H1 (cell line): ENCODE results near the gene SAMD9. TPM values are rescaled to one million over a fixed set of nuclear protein-coding genes. Genes with fewer than 3 reads are reported as not detected.

ENCODE experiments used
- CTCF ChIA-PET: fragments of 300-600 bp; sonication (Branson Sonifier 250); formaldehyde crosslinking; loops from one replicate; lab custom pipeline; 2021; ENCODE audit not compliant: partially characterized antibody; lab: Charles Lee
- POLR2A ChIA-PET: fragments of 300-600 bp; sonication (Branson Sonifier 250); formaldehyde crosslinking; loops from one replicate; lab custom pipeline; 2021; ENCODE audit warnings: inconsistent platforms; ENCODE audit not compliant: partially characterized antibody; lab: Charles Lee
- DNase-seq, 2 experiments: peaks; one replicate each; pipeline versions ENCODE4 v3.0.0 to v3.0.0-alpha.2; 2010 to 2022; ENCODE audit warnings: low spot score in 2 of 2, low read depth in 1 of 2, mixed read lengths in 1 of 2
- FAIRE-seq: peaks from 2 replicates; lab custom pipeline; 2011; peaks lifted over from hg19 to GRCh38; lab: Jason Lieb, UNC
- H2AFZ ChIP-seq: 2 replicates; pipeline ENCODE4 v1.8.1; 2012; ENCODE audit warnings: low read length, inconsistent platforms
- H2AK5ac ChIP-seq: 2 replicates; pipeline ENCODE4 v1.6.1; 2013; ENCODE audit warnings: low read depth, low read length
- H2BK120ac ChIP-seq: replicated peaks from 2 replicates; pipeline ENCODE3; 2013; ENCODE audit warnings: low read depth, low read length, inconsistent platforms
- H2BK12ac ChIP-seq: 2 replicates; pipeline ENCODE4 v1.6.1; 2013; ENCODE audit warnings: low read depth, low read length
- H2BK15ac ChIP-seq: 2 replicates; pipeline ENCODE4 v1.6.1; 2013; ENCODE audit warnings: low read length
- H2BK20ac ChIP-seq: 2 replicates; pipeline ENCODE4 v1.6.1; 2013; ENCODE audit warnings: low read length
- H2BK5ac ChIP-seq: 2 replicates; pipeline ENCODE4 v1.6.1; 2013; ENCODE audit warnings: low read depth, low read length
- H3K14ac ChIP-seq: 2 replicates; pipeline ENCODE4 v1.6.1; 2013; ENCODE audit warnings: inconsistent platforms; ENCODE audit not compliant: insufficient read length
- H3K18ac ChIP-seq: 2 replicates; pipeline ENCODE4 v1.6.1; 2013; ENCODE audit warnings: low read length; ENCODE audit errors: extremely low read depth
- H3K23ac ChIP-seq: 2 replicates; pipeline ENCODE4 v1.6.1; 2013; ENCODE audit warnings: inconsistent platforms; ENCODE audit not compliant: insufficient read length
- H3K23me2 ChIP-seq: 2 replicates; pipeline ENCODE4 v1.6.1; 2013; ENCODE audit warnings: low read depth, low read length
- H3K27ac ChIP-seq: 2 replicates; pipeline ENCODE4 v1.6.1; 2011; ENCODE audit warnings: low read depth, low read length, inconsistent platforms
- H3K27me3 ChIP-seq, 4 experiments: replicated peaks in 1 of 4; 1 replicate in 1 of 4; 2 replicates in 3 of 4; pipeline versions ENCODE4 v1.6.1 to v1.8.1; 2011 to 2013; ENCODE audit warnings: low read length in 3 of 4, mild to moderate bottlenecking in 3 of 4, inconsistent platforms in 2 of 4, mixed read lengths in 2 of 4, moderate library complexity in 1 of 4; ENCODE audit not compliant: control insufficient read depth in 3 of 4, insufficient read depth in 3 of 4; ENCODE audit errors: extremely low read depth in 1 of 4
- H3K36me3 ChIP-seq, 4 experiments: 2 replicates each; pipeline versions ENCODE4 v1.6.1 to v1.8.1; 2011 to 2013; ENCODE audit warnings: mild to moderate bottlenecking in 4 of 4, low read length in 3 of 4, moderate library complexity in 2 of 4, control low read depth in 1 of 4, inconsistent platforms in 1 of 4; ENCODE audit not compliant: insufficient read depth in 4 of 4, control insufficient read depth in 2 of 4
- H3K4ac ChIP-seq: replicated peaks from 2 replicates; pipeline ENCODE3; 2013; ENCODE audit warnings: low read length, low read depth, mixed read lengths, inconsistent platforms; ENCODE audit not compliant: insufficient read length
- H3K4me1 ChIP-seq, 4 experiments: replicated peaks in 1 of 4; 1 replicate in 1 of 4; 2 replicates in 3 of 4; pipeline versions ENCODE4 v1.6.1 to v1.8.1; 2011 to 2013; ENCODE audit warnings: low read length in 3 of 4, inconsistent platforms in 2 of 4, mixed read lengths in 1 of 4; ENCODE audit not compliant: insufficient read depth in 4 of 4, control insufficient read depth in 3 of 4
- H3K4me2 ChIP-seq, 2 experiments: 2 replicates each; pipeline versions ENCODE4 v1.6.1 to v1.8.1; 2011 to 2013; ENCODE audit warnings: low read depth in 2 of 2, low read length in 2 of 2, control low read depth in 1 of 2, inconsistent platforms in 1 of 2, mild to moderate bottlenecking in 1 of 2; ENCODE audit not compliant: insufficient read depth in 1 of 2
- H3K4me3 ChIP-seq, 4 experiments: fragments of 200-600, 300-600 bp in 1 of 4; sonication (generic), shearing (Covaris generic), sonication (Bioruptor Twin) in 1 of 4; 2 replicates each; pipeline versions ENCODE4 v1.5.1 to v1.8.1; 2011 to 2016; ENCODE audit warnings: low read length in 4 of 4, low read depth in 3 of 4, control low read depth in 2 of 4, inconsistent platforms in 2 of 4, mild to moderate bottlenecking in 2 of 4, mixed read lengths in 1 of 4, moderate library complexity in 1 of 4; ENCODE audit not compliant: insufficient read depth in 2 of 4; ENCODE audit errors: extremely low read depth in 1 of 4
- H3K56ac ChIP-seq: replicated peaks from 2 replicates; pipeline ENCODE3; 2013; ENCODE audit warnings: low read depth, mild to moderate bottlenecking, mixed read lengths, low read length, inconsistent platforms; ENCODE audit not compliant: insufficient read length
- H3K79me1 ChIP-seq: 2 replicates; pipeline ENCODE4 v1.6.1; 2013; ENCODE audit warnings: low read depth, low read length, control low read depth
- H3K79me2 ChIP-seq, 2 experiments: 2 replicates each; pipeline versions ENCODE4 v1.6.1 to v1.8.1; 2012 to 2013; ENCODE audit warnings: low read length in 2 of 2, mild to moderate bottlenecking in 2 of 2, inconsistent platforms in 1 of 2; ENCODE audit not compliant: insufficient read depth in 2 of 2, control insufficient read depth in 1 of 2
- H3K9ac ChIP-seq, 4 experiments: replicated peaks in 1 of 4; 1 replicate in 1 of 4; 2 replicates in 3 of 4; pipeline versions ENCODE4 v1.6.1 to v1.8.1; 2011 to 2013; ENCODE audit warnings: low read depth in 3 of 4, low read length in 3 of 4, control low read depth in 2 of 4, mild to moderate bottlenecking in 2 of 4, moderate library complexity in 2 of 4, inconsistent platforms in 1 of 4; ENCODE audit errors: extremely low read depth in 1 of 4
- H3K9me3 ChIP-seq, 2 experiments: 2 replicates each; pipeline versions ENCODE4 v1.6.1 to v1.8.1; 2012 to 2013; ENCODE audit warnings: mild to moderate bottlenecking in 2 of 2, moderate library complexity in 2 of 2, control low read depth in 1 of 2, inconsistent platforms in 1 of 2, low read depth in 1 of 2, low read length in 1 of 2, mixed read lengths in 1 of 2; ENCODE audit not compliant: insufficient read depth in 2 of 2
- H4K20me1 ChIP-seq, 2 experiments: replicated peaks in 1 of 2; 2 replicates each; pipeline versions ENCODE3 to v1.8.1; 2011 to 2013; ENCODE audit warnings: inconsistent platforms in 2 of 2, low read length in 2 of 2, mild to moderate bottlenecking in 1 of 2; ENCODE audit not compliant: insufficient read depth in 2 of 2, control insufficient read depth in 1 of 2
- H4K5ac ChIP-seq: 2 replicates; pipeline ENCODE4 v1.6.1; 2013; ENCODE audit warnings: low read length, low read depth, mixed read lengths, inconsistent platforms; ENCODE audit not compliant: insufficient read length
- H4K8ac ChIP-seq: 2 replicates; pipeline ENCODE4 v1.8.0; 2013; ENCODE audit warnings: mild to moderate bottlenecking, moderate library complexity, low read length, inconsistent platforms; ENCODE audit not compliant: insufficient read depth; ENCODE audit errors: extremely low read depth
- H4K91ac ChIP-seq: replicated peaks from 2 replicates; pipeline ENCODE3; 2013; ENCODE audit warnings: low read length, mixed read lengths, inconsistent platforms; ENCODE audit not compliant: insufficient read length
- BACH1 ChIP-seq: IDR thresholded peaks from 2 replicates; pipeline ENCODE4 v1.6.1; 2012; ENCODE audit warnings: low read length, improper control_type of control experiment
- BRCA1 ChIP-seq: IDR thresholded peaks from 2 replicates; pipeline ENCODE4 v1.6.1; 2012; ENCODE audit warnings: low read depth, low read length, improper control_type of control experiment
- CBX8 ChIP-seq: fragments of 300-800, 300-1000 bp; sonication (generic); IDR thresholded peaks from 2 replicates; pipeline ENCODE4 v1.7.1; 2016; ENCODE audit warnings: low read depth, low read length, borderline replicate concordance
- KDM5A ChIP-seq: fragments of 200-600 bp; IDR thresholded peaks from 2 replicates; pipeline ENCODE4 v1.7.1; 2012; ENCODE audit warnings: mild to moderate bottlenecking, low read length, inconsistent platforms, mixed read lengths
- NANOG ChIP-seq: IDR thresholded peaks from 2 replicates; pipeline ENCODE4 v1.6.1; 2011; ENCODE audit warnings: low read length, low read depth, mild to moderate bottlenecking, inconsistent platforms; ENCODE audit not compliant: insufficient read depth, poor library complexity, severe bottlenecking
- POLR2AphosphoS5 ChIP-seq: IDR thresholded peaks from 2 replicates; pipeline ENCODE4 v1.6.1; 2011; ENCODE audit warnings: low read depth, low read length
- SAP30 ChIP-seq: fragments of 300-600 bp; sonication (generic); IDR thresholded peaks from 2 replicates; pipeline ENCODE4 v1.7.1; 2012; ENCODE audit warnings: low read length, moderate library complexity, mild to moderate bottlenecking, inconsistent platforms; ENCODE audit not compliant: insufficient read depth, insufficient replicate concordance
- SP4 ChIP-seq: IDR thresholded peaks from 2 replicates; pipeline ENCODE4 v1.6.1; 2012; ENCODE audit warnings: low read length, inconsistent platforms
- SRF ChIP-seq: IDR thresholded peaks from 2 replicates; pipeline ENCODE4 v1.6.1; 2011; ENCODE audit warnings: mild to moderate bottlenecking, low read depth, low read length, moderate library complexity
- TBP ChIP-seq: IDR thresholded peaks from 2 replicates; pipeline ENCODE4 v1.6.1; 2011; ENCODE audit warnings: low read depth, low read length, improper control_type of control experiment
- WGBS, 2 experiments: shearing (Covaris generic) in 1 of 2; methylation state at CpG; one replicate each; pipeline versions ENCODE4 v1.1.6 to v1.1.7; 2013 to 2015; ENCODE audit warnings: low lambda C conversion rate in 2 of 2, mixed read lengths in 2 of 2, inconsistent platforms in 1 of 2, low coverage in 1 of 2, missing lambda C conversion rate in 1 of 2; ENCODE audit not compliant: insufficient replicate concordance in 2 of 2, insufficient coverage in 1 of 2, insufficient read length in 1 of 2; ENCODE audit errors: extremely low coverage in 1 of 2, missing lambda C conversion rate in 1 of 2; 5-methylcytosine and 5-hydroxymethylcytosine counted together
- polyA plus RNA-seq, 7 experiments: library from polyadenylated mRNA; depleted of rRNA in 3 of 7; stranded (reverse) in 5 of 7; unstranded in 2 of 7; fragments of >200 nt in 5 of 7; fragments of 200-250 nt in 2 of 7; gene quantifications; 1 replicate in 5 of 7; 2 replicates in 1 of 7; 4 replicates in 1 of 7; pipeline versions ENCODE4 v1.2.1 to v1.2.3, GENCODE V29; 2011 to 2013; ENCODE audit warnings: missing spikeins in 2 of 7, mixed read lengths in 2 of 7
- total RNA-seq: library from RNA; stranded (reverse); fragmentation: NEBNext Ultra II Directional; extraction: Animal tissue kit (Norgen Biotek cat#: 25700); gene quantifications from 2 replicates; pipeline ENCODE4 v1.2.1, GENCODE V29; 2021
- TF ChIP-seq, protein P1 (sequence below), 3 experiments: IDR thresholded peaks; 1 replicate in 2 of 3; 2 replicates in 1 of 3; pipeline versions ENCODE4 v1.5.1 to v1.6.1; 2011; ENCODE audit warnings: low read length in 3 of 3, mild to moderate bottlenecking in 3 of 3, inconsistent platforms in 2 of 3, low read depth in 1 of 3, moderate library complexity in 1 of 3; ENCODE audit not compliant: insufficient read depth in 1 of 3; ENCODE audit errors: control extremely low read depth in 1 of 3

SAMD9 gene
- total and polyA plus RNA-seq, 2 of the 8 experiments (the other 6 are each of a cell fraction or from before 2014, with no cell fraction given), result 0.02 TPM; not detected in 1

DNA sequence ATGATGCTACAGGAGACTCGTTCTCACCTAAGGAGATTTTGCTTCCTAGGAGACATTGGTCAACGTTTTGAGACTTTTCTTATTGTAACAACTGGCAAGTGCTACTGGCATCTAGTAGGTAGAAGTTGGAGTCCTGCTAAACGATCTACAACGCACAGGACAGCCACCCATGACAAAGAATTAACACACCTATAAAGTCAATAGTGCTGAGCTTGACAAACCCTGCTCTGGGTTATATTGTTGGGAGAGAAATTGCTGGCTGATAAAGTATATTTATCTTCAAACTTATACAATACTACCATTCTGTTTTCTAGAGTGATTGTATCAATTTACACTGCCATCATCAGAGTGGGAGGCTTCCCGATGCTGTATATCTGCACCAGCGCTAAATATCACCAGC lies 57.8 kb downstream of the SAMD9 start:
- H3K4ac ChIP-seq, result no peak overlapping the region
- H2BK12ac ChIP-seq, result no peak overlapping the region
- no peak overlapping the region for H3K4me2 ChIP-seq
- no peaks in the 10 kb centered on the region; the same call in 1 of the 2 replicates for H3K23me2 ChIP-seq
- H3K4me3 ChIP-seq, result no peak overlapping the region
- WGBS, 2 experiments, result 92% methylated on average over 6 of the region's 6 CpGs; no CpG with 5 or more reads in 1 of the 2 experiments
- no peak overlapping the region for H3K18ac ChIP-seq
- H4K5ac ChIP-seq, result no peak overlapping the region
- no peak overlapping the region for H3K23ac ChIP-seq
- no peak overlapping the region for H4K91ac ChIP-seq
- H2BK20ac ChIP-seq, result no peak overlapping the region
- H2BK5ac ChIP-seq, result no peak overlapping the region
- FAIRE-seq (no peak), DNase-seq (no peak)
- H2BK120ac ChIP-seq, result no peak overlapping the region
- no peaks in the 10 kb centered on the region for H3K9me3 ChIP-seq
- H4K8ac ChIP-seq, result no peak overlapping the region
- H3K9ac ChIP-seq, result no peak overlapping the region
- no peaks in the 10 kb centered on the region; a peak in 1 of 7 replicates for H3K27me3 ChIP-seq
- H3K79me1 ChIP-seq, result no peaks in the 10 kb centered on the region
- peaks cover 0 to 3% (median 0%) of the 10 kb centered on the region in 4 experiments; a peak in 1 of 7 replicates for H3K4me1 ChIP-seq
- no peak overlapping the region for H2AFZ ChIP-seq
- H3K79me2 ChIP-seq, result no peaks in the 10 kb centered on the region
- no peaks in the 10 kb centered on the region for H3K36me3 ChIP-seq
- H4K20me1 ChIP-seq, result no peaks in the 10 kb centered on the region
- POLR2A ChIA-PET, result no interaction called here
- H3K14ac ChIP-seq, result no peak overlapping the region
- H2BK15ac ChIP-seq, result no peak overlapping the region
- H3K27ac ChIP-seq, result no peak overlapping the region
- CTCF ChIA-PET, result interaction anchor here (0.9 to 1.2 kb wide), 3 partner anchors 74 to 179 kb away, joined by 3 read pairs; no protein-coding TSS in a partner anchor
- no peak overlapping the region for H3K56ac ChIP-seq
- H2AK5ac ChIP-seq, result no peak overlapping the region
- TF ChIP-seq, protein P1, sequence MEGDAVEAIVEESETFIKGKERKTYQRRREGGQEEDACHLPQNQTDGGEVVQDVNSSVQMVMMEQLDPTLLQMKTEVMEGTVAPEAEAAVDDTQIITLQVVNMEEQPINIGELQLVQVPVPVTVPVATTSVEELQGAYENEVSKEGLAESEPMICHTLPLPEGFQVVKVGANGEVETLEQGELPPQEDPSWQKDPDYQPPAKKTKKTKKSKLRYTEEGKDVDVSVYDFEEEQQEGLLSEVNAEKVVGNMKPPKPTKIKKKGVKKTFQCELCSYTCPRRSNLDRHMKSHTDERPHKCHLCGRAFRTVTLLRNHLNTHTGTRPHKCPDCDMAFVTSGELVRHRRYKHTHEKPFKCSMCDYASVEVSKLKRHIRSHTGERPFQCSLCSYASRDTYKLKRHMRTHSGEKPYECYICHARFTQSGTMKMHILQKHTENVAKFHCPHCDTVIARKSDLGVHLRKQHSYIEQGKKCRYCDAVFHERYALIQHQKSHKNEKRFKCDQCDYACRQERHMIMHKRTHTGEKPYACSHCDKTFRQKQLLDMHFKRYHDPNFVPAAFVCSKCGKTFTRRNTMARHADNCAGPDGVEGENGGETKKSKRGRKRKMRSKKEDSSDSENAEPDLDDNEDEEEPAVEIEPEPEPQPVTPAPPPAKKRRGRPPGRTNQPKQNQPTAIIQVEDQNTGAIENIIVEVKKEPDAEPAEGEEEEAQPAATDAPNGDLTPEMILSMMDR (IDR thresholded peaks at IDR 0.05; ENCODE audit: control extremely low read depth in 1 of 3, insufficient read depth in 1 of 3, low read depth in 1 of 3, low read length in 3 of 3), result no peak
- TF ChIP-seq CBX8, result no peak
- no peak for TF ChIP-seq BACH1
- TF ChIP-seq POLR2AphosphoS5, result no peak
- TF ChIP-seq SP4, result no peak
- TF ChIP-seq NANOG, result no peak
- TF ChIP-seq SAP30, result no peak
- no peak for TF ChIP-seq SRF
- TF ChIP-seq BRCA1, result no peak
- no peak for TF ChIP-seq KDM5A
- no peak for TF ChIP-seq TBP
